GM20431 (cell line): Measurements from ENCODE around the gene HLA-DMB.
"Not testable (repeated sequence)": the region's sequence is repeated elsewhere in the genome, so short reads cannot be mapped to it uniquely, and the experiment has no call there.

Experiments used
- in situ Hi-C: fragments of 300-500 bp; cut with MseI, MboI; formaldehyde crosslinking; loops from one replicate; pipeline ENCODE4 v1.15.0; 2020; ENCODE audit warnings: low sequenced_read_pairs; ENCODE audit not compliant: unreplicated experiment

Gene HLA-DMB

DNA sequence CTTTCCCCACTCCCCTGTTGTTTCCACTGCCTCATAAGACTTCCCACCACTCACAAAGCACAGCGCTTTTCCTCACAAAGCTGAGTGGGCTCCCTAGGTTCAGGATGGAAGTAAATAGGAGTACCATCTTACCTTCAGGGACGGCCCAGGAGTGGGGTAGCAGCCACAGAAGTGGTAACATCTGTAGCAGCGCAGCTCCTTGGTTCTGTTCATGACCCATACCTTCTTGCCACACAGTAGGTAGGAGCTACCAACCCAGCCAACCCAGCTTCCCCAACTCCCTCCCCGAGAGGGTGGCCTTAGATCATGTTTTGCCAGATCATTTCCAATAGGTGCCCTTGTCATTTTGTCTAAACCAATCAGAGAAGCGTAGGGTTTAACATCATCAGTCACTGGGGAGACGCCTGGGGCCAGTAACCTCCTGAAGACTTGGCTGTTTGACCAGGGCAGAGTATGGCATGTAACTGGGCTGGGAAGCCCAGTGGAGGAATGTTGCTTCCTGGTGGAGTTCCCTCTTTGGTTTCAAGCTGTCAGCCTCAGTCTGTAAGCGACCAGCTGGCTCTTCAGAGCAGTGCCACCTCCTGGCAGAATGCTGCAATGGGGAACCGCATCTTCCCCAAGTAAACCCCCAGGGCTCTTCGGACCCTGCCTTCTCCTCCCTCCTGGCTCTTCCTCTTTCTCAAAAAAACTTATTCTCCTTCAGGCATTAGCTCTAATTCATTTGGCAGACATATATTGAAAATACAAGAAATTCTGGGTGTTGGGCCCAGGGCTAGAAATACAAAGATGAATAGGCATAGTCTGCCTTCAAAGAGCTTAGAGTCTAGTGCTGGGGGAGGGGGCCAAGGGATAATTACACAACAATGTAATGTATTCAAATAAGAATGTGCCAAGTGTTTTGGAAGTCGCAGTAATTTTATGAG lies 12.2 kb upstream of the HLA-DMB start, which contains the start of gene HLA-DMA:
TSS of gene HLA-DMA (minus strand) at position 281 of the 923 bp plus-strand sequence. CDS start at position 220, 61 bp downstream.
- in situ Hi-C loops = no loop called here

DNA sequence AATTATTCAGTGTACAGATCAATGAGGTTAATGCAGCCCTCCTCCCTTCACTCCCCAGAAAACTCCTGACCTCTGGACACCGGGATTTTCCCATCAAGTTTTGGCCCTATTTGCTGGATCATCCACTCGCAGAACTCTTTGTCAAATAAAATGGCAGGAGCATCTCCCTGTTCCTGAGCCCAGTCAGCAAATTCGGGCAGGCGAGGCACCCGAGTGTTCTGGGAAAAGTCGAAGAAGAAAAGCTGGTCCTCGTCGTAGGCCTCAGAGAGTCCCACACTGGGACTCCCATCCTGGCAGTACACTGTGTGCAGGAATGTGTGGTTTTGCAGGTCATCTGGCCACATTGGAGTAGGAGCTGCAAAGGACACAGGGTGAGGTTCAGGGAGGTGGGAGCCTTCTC lies 9.6 kb upstream of the HLA-DMB start:
- in situ Hi-C loops = no loop called here

DNA sequence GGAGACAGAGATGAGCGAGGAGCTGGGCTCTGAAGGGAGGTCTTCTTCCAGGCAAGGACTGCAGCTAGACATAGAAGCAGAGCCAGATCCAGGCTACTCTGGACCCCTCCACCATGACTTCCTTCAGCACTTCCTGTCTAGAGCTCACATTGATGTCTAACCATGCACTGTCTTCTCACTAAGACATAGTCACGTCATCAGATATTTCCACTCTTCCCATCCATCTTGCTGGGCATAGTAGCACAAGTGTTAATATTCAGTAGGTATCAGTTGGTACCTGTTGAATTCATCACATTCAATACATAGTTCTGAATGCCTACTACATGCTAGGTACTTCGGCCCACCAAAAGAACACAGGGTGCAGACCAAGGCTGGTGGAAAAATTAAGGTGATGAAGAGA lies 9.2 kb upstream of the HLA-DMB start:
- in situ Hi-C loops = no loop called here

DNA sequence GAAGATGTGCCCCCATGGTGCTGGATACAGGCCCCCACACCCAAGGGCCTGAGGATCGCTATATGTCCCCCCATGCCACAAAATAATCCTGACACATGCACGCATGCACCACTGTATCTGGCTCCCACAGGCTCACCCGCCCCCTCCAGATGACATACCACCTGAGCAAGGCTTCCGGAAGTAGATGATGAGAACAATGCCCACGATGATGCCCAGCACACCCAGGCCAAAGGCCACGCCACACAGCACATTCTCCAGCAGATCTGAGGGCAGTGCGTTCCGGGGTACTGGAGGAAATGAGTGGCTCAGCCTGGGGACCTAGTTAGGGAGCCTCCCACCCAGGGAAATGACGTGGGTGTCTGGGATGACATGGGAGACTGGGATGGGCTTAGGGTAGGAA lies 8.3 kb upstream of the HLA-DMB start:
- in situ Hi-C loops = no loop called here

DNA sequence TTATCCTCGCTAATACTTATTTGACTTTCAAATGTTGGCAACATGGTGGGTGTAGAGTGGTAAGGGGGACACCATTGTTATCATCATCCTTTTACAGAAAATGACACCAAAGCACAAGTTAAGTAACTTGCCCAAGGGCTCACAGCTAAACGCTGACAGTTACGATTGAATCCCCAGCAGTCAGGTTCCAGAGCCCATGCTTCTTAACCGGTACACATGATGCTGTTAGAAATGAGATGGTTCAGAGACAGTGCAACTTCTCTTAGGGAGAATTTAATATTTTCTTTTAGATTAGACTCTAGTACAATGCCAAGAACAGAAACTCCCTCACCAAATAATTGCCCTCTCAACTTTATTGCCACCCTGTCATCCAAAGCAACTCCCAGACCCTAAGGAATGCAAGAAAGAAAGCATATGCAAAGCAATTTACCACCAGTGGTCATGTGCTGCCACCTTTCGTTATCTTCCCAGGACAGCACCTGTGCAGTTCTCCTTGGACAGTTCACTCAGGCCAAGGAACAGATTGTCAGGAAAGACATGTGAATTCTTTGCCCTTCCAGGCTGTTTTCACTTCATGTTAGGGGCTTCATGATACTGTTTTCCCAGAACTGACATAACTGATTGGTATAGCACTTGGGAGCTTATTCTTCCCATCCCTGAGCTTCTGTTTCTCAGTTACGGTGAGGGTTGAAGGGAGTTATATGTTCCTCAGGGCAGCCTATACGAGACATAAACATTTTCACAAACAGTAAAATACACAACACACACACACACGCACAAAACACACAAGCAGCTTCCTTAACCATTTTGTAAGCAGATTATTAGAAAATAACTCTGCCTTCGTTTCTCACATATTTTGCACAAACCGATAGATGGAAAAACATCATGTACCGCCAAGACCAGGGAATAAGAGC lies 7.0 kb upstream of the HLA-DMB start:
- in situ Hi-C loops = no loop called here

DNA sequence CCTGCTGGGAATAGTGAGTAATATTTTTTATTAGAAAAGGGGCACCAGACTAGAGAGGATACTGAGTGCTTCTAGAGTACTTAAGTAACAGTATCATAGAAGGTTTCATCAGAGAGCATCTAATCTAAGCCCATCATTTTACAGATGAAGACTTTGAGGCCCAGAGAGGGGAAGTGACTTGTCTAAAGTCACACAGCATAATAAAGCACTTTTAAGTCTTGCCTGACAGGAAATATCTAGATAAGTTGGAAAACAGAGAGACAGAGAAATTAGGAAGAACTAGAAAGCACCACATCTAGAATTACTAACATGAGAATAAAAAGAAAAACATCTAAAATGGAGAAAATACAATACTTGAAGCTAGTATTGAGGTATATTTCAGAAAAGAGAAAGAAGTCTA lies 6.1 kb upstream of the HLA-DMB start:
- in situ Hi-C loops = no loop called here

DNA sequence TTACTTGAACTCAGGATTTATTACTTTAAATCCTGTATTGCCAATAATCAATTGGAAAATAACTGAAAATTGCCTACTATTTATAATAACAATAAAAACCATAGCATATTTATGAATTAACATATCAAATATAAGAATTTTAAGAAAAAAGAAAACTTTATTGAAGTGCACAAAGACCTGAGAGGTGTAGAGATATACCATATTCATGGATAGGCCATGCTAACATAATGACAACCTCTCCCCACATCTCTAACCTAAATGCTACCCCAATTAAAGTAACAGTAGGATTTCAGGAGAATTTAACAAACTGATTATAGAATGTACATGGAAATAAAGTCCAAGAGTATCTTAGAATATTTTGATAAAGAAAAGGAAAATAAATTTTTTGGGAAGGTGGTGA lies 5.1 kb upstream of the HLA-DMB start:
- in situ Hi-C loops = no loop called here

DNA sequence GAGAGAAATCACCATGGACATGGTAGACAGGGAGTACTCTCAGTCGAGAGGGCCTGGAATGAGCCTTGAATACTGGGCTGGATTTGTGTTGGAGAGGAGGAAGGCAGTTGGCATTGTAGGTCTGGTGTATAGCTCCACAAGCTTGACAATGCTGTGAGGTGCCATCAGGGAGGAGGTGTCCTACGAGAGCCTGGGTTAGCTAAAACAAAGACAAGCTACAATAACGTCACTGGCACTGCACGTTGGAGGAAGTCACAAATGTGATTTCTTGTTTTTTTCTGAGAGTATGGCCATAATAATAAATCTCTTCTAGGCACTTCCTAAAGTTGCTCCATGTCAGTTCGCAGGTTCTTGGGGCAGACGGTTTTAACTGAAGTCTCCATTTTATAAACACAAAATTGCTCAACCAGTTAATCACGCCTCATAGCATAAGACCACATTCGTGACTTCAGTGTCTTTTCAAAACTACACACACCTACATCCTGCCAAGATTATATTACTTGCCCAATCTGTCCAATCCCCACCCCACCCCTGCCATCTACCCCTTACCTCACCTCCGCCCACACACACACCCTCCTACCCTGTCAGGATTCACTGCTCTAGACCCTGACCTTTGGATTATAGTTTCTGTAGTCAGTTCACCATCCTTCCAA lies 4.4 kb upstream of the HLA-DMB start:
- in situ Hi-C loops = no loop called here

DNA sequence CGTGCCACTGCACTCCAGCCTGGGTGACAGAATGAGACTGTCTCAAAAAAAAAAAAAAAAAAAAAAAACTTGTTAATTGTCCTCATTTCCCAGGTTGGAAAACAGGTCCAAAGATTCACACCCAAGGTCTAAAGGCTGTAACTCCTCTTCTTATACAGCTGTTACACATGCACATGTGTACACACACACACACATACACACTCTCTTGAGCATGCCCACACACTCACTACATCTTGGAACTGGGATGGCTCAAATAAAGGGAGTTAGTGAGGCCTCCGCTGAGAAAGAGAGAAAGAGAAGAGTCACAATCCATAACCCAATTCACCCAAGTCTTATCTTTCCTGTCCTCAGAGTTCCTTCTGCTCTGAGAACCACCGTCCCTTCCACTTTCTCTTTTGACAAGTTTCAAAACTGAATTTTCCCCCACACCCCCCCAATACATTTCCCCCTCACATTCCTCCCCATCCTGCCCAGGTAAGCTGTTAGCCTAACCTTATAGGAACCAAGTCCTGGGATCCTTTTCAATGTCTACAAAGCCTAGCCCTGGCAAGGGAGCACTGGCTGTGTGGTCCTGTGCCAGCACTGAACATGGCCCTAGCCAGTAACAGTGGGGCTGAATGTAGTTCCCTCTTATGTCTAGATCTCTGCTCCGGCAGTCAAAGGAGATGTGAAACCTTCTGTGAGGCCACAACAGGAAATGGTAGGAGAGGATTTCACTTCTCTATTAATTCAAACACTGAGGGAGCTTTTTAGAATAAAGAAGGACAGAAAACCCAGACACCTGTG lies 3.2 kb upstream of the HLA-DMB start:
- in situ Hi-C loops = no loop called here

DNA sequence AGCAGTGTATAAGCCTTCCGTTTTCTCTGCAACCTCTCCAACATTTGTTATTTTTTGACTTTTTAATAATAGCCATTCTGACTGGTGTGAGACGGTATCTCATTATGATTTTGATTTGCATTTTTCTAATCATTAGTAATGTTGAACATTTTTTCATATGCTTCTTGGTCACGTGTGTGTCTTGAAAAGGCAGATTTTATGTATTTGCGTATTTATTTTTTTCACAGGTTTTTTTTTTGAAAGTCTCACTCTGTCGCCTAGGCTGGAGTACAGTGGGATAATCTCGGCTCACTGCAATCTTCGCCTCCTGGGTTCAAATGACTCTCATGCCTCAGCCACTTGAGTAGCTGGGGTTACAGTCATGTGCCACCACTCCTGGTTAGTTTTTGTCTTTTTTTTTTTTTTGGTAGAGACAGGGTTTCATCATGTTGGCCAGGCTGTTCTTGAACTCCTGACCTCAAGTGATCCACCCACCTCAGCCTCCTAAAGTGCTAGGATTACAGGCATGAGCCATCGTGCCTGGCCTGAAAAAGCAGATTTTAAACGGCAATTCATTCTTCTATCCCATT lies 1.8 kb upstream of the HLA-DMB start:
- in situ Hi-C loops = not testable (repeated sequence)

DNA sequence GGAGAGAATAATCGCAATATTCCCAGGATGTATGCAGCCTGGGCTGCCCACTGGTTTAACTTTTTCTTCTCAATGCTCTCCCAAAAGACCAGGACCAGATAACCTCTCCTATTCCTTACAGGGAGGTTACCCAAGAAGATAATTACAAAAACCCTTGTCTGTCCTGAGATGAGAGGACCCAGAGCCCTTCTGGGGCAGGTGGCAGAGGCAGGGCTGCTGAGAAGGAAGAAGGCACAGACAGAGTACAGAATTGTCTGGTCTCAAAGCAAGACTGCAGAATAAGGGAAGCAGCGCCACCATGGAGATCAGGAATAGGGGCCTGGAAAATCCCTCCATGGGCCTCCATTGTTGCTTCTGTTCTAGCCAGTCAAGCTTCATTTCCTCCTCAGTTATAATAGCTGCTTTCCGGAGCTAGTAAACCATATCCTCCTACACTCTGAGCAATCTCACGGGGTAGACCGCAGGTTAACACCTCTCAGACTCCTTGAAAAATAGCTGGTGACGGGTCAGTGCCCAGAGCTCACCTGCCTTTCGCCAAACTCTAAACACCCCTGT lies 463 bp upstream of the HLA-DMB start:
- in situ Hi-C loops = no loop called here

DNA sequence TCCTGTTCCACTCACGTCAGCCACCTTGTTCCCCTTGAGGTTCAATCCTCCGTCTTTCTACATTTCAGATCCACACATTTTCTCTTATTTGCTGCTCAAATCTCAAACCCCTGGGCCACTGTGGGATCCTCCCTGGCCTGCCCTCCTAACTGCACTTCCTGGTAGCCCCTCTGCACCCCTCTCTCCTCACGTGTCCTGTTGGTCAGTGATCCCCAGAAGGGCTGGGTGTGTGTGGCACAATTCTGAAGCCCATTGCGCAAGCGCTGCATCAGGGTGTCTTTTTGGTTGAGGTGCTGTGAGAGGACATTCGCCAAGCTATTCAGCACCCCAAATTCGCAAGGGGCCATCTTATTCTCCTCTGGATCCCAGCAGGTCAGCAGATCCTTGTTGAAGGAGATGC lies 2.3 kb downstream of the HLA-DMB start:
- in situ Hi-C loops = loop anchor here (10.0 kb wide), 1 partner anchor 46 kb away; no protein-coding TSS in a partner anchor

DNA sequence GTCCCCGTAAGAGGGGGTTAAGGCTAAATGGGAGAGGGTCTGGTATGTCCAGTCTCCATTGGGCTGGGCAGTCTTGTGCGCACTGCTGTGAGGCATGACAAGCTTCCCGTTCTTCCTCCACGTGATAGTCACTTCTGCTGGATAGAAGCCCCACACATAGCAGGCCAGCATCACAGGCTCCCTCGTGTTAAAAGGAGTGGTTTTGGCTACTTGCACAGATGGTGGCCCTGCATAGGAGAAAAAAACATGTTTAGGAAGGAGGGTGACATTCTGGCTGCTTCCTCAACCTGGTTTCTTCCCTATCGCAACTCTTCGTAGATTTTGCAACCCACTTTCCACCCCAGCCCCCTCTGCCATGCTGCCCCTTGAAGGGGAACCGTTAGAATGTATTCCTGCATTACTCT lies 3.6 kb downstream of the HLA-DMB start:
- in situ Hi-C loops = loop anchor here (10.0 kb wide), 1 partner anchor 48 kb away; no protein-coding TSS in a partner anchor

DNA sequence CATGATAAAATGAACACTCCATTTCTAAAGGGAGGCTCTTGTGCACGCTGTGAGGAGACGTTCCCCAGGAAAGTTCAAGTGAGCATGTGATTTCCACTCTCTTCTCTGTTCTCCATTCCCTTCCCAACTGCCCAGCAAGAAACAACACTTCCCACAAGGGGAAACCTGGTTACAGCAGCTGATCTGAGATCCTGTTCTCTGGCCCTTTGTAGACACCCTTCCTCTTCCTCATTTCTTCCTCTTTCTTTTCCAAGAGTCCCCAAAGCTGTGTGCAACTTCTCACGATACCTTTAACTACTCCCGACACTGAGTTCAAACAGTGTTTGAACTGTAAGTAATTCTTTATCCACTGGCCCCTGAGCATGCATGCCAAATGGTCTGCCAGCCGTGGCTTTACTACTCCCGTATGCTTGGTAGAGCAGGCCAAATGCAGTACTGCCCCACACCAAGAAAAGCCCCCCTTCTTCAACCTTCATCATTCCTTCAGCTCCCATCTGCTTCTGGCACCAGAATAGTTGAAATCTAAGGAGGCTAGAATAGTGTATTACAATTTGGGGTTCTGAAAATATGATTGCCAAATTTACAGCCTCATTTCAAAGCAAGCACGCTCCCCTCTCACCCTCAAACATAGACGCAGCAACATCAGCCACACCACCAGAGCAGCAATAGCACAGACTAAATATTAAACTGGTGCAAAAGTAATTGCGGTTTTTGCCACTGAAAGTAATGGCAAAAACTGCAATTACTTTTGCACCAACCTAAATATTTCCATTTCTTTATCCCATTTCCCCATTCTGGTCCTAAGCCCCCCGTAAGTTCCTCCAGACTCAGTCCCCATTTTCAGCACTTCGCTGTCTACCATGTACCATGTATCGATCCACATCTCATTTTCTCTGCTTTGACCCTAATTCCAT lies 4.3 kb downstream of the HLA-DMB start:
- in situ Hi-C loops = loop anchor here (10.0 kb wide), 1 partner anchor 48 kb away; no protein-coding TSS in a partner anchor

DNA sequence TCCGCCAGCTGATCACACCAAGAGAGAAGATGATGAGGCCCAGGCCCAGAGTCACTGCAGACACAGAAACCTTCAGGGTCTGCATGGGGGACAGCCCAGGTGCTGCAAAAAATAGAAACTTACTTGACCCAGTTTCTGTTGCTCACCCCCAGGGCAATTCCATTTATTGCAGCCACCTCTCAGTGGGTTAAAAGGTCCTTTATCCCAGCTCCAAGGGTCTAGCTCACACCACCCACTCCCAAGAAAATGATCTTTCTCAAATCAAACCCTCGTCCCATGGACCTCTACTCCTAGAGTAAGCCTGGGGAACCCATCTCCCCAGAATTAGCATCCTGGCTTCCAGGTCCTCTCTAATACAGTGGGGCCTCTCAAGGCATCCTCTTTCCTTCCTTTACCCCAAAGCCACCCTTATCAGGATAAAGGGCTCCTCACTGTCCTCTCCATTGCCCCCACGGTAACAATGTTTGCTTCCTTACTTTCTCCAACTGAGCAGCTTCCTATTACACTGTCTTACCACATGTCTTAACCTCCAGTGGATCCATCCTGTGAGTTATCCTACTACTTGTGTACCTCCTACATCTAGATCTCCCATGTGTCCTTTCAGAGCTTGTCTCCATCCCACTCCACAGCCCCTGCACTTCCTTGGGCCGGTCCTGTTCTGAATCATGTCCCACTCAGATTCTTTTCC lies 5.1 kb downstream of the HLA-DMB start:
- in situ Hi-C loops = loop anchor here (10.0 kb wide), 1 partner anchor 49 kb away; no protein-coding TSS in a partner anchor

DNA sequence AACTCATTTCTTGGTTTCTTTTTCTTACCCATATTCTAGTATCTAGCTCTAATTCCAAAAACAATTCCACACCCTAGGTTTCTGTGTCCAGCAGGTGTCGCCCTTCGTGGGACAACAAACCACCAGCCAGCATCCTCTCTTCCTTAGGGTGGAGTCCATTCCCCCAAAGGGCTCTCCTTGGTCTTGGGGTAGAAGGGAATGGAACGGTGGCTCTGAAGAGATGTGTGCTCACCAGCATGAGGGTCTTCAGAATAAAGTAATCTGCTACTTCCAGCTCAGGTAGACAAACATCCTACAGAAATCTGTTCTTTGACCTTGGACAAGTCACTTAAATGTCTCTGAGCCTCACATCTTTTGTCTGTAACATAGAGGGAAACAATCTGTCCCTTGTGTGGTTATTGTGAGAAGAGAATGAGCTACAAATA lies 7.2 kb downstream of the HLA-DMB start:
- in situ Hi-C loops = loop anchor here (10.0 kb wide), 1 partner anchor 51 kb away; no protein-coding TSS in a partner anchor
